ENCODE measurements around the gene MAN1B1.

MAN1B1 gene

DNA sequence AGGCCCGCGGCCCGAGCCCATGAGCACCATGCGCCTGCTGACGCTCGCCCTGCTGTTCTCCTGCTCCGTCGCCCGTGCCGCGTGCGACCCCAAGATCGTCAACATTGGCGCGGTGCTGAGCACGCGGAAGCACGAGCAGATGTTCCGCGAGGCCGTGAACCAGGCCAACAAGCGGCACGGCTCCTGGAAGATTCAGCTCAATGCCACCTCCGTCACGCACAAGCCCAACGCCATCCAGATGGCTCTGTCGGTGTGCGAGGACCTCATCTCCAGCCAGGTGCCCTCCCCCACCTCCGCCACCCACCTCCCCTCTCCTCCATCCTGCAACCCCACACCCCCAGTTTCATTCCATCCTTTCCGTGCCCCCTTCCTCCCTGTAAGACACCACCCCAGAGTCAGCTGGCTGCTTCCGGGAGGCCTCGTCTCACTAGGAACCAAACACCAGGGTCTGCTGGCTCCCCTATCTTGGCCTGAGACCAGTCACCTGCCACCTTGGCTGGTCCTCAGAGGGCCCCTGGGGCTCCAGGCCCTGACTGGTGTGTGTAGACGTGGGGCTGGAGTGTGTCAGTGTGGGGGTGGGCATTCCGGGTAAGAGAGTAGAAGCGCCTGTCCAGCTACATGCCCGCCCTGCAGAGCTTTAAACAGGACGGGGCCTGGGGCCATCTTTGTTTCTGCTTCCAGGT, 52.8 kb downstream of the MAN1B1 start:
- Mint-ChIP-seq H3K27ac (ENCODE audit: low read depth) (no peak overlapping the region), H3K4me3 (no peak overlapping the region), H3K36me3 (ENCODE audit: insufficient read depth) (peaks cover 16% of the 10 kb centered on the region), H3K9me3 (no peaks in the 10 kb centered on the region), H3K4me1 (no peaks in the 10 kb centered on the region), H3K27me3 (peaks cover 81% of the 10 kb centered on the region)
- DNase-seq (ENCODE audit: low spot score in 2 of 2) (no peak), ATAC-seq (replicated peaks; ENCODE audit: extremely low read depth, poor library complexity, severe bottlenecking) (no peak)

DNA sequence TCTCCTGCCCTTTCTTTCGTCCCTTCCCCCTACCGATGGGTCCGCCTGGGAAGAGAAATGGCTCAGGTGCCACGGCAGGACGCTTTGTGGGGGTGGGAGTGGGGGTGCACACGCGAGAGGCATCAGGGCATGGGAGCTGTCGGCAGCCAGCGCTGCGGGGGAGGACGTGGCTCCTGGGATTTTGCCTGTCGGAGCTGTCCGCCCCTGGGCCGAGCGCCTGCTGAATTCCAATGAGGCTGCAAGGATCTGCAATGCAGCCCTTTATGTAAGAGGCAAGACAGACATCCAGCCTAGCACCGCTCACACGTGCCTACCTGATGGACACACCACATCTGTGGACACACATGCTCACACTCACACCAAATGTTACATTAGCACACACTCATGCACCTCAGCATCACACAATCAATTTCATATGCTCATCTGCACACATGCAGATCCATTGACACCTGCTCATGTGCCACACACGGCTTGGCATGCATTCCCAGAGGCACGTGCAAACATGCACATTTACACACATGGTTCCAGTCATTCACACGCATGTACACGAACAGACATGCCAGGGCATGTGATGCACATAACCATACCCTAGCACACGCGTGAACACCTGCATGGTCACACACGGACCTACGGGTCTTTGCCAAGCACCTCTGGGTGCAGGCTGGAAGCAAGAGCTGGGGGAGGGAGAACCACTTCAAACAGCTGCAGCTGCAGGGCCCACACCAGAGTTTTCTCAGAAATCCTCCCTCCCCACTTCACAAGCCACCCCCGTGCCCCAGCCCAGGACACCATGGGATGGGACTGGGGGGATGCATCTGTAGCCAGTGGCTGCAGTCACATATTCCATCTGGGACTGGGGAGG, 53.6 kb downstream of the MAN1B1 start:
- Mint-ChIP-seq H3K27ac (ENCODE audit: low read depth) (no peak overlapping the region), H3K27me3 (peaks cover 74% of the 10 kb centered on the region), H3K4me3 (no peak overlapping the region), H3K4me1 (no peaks in the 10 kb centered on the region), H3K9me3 (no peaks in the 10 kb centered on the region), H3K36me3 (ENCODE audit: insufficient read depth) (peaks cover 16% of the 10 kb centered on the region)
- ATAC-seq (replicated peaks; ENCODE audit: extremely low read depth, poor library complexity, severe bottlenecking) (no peak), DNase-seq (ENCODE audit: low spot score in 2 of 2) (no peak)

DNA sequence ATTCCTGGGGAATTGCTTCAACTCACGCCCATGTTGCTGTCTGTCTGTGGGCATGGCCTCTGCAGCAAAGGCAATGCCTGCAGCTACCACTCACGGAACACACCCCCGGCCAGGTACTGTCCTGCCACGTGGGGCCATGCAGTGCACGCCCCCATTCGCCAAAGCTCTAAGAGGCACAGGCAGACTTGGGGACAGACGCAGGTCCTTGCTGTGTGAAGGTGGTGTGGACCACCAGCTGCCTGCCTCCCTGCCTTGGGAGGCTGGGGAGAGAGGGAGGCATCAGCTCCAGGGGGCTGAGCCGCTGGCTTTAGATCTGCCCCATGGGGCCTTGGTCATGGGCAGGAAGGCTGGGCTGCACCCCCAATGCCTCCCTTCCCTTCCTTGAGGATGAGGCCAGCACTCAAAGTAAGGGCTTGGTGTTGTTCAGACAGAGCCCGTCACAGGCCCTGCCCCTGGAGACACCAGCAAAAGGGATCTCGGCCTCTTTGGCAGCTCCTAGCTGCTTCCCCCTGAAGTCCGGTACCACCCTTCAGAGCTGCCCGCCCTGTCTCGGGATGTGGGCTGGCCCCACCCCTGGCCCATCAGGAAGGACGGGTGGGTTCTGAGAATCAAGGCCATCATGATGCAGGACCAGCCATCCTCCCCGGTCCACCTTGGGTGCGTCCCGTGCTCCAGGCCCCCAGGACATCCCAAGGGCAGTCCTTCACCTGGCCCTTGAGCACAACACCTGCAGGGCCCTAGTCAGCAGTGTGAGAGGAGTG, 54.4 kb downstream of the MAN1B1 start:
- Mint-ChIP-seq H3K27ac (ENCODE audit: low read depth) (no peak overlapping the region), H3K9me3 (no peaks in the 10 kb centered on the region), H3K4me3 (no peak overlapping the region), H3K4me1 (no peaks in the 10 kb centered on the region), H3K36me3 (ENCODE audit: insufficient read depth) (peaks cover 16% of the 10 kb centered on the region), H3K27me3 (peaks cover 65% of the 10 kb centered on the region)
- ATAC-seq (replicated peaks; ENCODE audit: extremely low read depth, poor library complexity, severe bottlenecking) (no peak), DNase-seq (ENCODE audit: low spot score in 2 of 2) (no peak)

DNA sequence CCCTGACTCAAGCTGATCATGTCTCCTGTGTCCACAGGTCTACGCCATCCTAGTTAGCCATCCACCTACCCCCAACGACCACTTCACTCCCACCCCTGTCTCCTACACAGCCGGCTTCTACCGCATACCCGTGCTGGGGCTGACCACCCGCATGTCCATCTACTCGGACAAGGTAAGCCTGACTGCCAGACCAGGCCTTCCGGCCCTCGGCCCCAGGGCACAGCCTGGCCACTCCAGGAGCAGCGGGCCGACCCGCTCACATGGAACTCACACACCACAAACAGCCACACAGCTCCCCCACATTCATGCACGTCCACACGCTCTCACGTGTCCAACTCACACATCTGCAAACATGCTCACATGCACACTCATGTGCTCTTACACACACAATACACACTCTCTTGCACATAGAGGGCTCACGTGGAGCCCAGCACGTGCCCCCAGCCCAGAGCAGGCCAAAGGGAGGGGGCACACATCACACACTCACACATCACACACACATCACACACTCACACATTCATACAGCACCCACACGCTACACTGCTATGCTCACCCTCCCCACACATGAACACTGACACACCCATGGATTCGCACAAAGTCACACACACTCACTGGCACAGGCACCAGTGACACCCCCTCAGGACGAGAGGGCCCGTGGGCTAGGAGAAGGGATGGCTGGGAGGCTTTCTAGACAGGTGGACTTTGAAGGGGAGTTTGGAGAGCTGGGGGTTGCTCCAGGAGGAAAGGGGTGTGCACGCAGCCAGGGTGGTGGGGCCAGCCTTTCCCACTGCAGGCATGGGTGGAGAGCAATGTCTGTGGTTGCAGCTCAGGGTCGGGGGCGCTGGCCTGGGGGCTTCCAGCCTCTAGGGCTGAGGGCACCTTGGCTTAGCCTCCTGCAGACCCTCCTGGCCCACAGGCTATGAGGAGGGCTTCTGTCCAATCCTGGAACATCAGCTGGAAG, 55.5 kb downstream of the MAN1B1 start:
- ATAC-seq (replicated peaks; ENCODE audit: extremely low read depth, poor library complexity, severe bottlenecking) (no peak), DNase-seq (ENCODE audit: low spot score in 2 of 2) (no peak)
- Mint-ChIP-seq H3K27ac (ENCODE audit: low read depth) (no peak overlapping the region), H3K4me3 (no peak overlapping the region), H3K27me3 (peaks cover 65% of the 10 kb centered on the region), H3K9me3 (no peaks in the 10 kb centered on the region), H3K4me1 (peaks cover 4% of the 10 kb centered on the region), H3K36me3 (ENCODE audit: insufficient read depth) (peaks cover 19% of the 10 kb centered on the region)

DNA sequence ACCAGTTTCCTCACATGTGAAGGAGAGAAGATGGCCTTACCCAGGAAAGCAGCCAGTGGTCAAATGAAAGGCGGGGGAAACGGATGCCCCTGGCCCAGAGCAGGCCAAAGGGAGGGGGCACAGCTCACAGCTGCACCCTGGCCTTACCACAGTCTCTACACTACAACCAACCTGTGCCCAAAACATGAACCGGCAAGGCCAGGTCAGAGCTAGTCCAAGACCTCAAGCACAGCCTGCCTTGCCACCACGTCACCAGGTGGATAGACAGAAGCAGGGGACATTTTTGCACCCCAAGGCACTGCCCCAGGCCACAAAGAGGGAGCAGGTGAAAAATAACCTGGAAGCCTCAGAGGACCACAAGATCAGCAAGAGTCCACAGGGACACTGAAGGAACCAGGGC, 56.7 kb downstream of the MAN1B1 start:
- no peak overlapping the region for H3K27ac Mint-ChIP-seq (ENCODE audit: low read depth)
- peaks cover 57% of the 10 kb centered on the region for H3K27me3 Mint-ChIP-seq

DNA sequence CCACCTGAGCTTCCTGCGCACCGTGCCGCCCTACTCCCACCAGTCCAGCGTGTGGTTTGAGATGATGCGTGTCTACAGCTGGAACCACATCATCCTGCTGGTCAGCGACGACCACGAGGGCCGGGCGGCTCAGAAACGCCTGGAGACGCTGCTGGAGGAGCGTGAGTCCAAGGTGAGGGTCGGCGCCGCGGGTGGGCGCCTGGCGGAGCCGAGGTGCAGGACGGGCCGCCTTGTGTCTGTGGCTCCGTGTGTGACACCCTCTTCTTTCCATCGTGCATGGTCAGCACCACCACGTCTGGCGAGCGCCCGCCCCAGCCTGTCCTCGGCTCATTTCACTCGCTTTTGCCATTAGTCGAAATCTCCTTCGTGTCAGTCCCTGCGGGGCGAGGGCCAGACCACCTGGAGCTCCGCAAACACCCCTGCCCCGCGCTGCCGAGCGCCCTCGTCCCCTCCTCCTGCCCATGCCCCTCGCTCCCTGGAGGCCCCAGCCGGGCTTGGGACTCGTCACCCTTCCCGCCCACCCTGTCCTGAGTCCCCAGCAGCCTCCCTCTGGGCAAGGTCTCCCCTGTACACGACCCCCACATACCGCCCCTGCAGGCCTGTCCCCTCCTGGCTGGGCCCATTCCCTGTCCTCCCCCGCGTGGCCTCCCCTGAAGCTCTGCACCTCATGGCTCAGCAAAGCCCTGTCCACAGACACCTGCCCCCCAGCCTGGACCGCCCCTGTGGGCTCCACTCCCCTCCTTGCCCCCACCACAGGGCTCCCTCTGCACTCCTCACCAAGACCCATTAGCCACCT, 59.1 kb downstream of the MAN1B1 start:
- Mint-ChIP-seq H3K36me3 (ENCODE audit: insufficient read depth) (peaks cover 8% of the 10 kb centered on the region), H3K4me3 (no peak overlapping the region), H3K9me3 (no peaks in the 10 kb centered on the region), H3K27me3 (peaks cover 40% of the 10 kb centered on the region), H3K27ac (ENCODE audit: low read depth) (no peak overlapping the region), H3K4me1 (peaks cover 5% of the 10 kb centered on the region)
- DNase-seq (ENCODE audit: low spot score in 2 of 2) (no peak), ATAC-seq (replicated peaks; ENCODE audit: extremely low read depth, poor library complexity, severe bottlenecking) (no peak)

More for the DNA sequence above, 56.7 kb downstream of the MAN1B1 start:
- no peaks in the 10 kb centered on the region for H3K9me3 Mint-ChIP-seq
- ATAC-seq (replicated peaks; ENCODE audit: extremely low read depth, poor library complexity, severe bottlenecking), result no peak
- no peak for DNase-seq (ENCODE audit: low spot score in 2 of 2)
- H3K4me1 Mint-ChIP-seq, result peaks cover 5% of the 10 kb centered on the region
- peaks cover 14% of the 10 kb centered on the region for H3K36me3 Mint-ChIP-seq (ENCODE audit: insufficient read depth)
- H3K4me3 Mint-ChIP-seq, result no peak overlapping the region

DNA sequence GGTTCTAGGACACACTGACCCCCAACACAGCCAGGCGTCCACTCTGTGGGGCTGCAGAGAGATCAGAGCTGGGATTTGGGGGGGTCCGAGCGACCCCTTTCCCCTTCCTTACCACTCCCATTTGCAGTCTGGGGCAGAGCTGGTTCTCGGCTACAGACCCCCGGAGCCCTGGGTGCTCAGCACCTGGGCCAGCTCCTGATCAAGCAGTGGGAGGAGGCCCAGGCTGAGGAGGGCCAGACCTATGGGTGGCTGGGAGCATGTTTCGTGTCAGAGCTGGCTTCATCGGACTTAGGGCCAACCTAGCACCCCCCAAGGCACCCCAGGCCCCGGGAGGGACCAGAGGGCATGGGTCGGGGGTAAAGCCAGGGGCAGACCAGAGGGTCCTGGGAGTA, 59.7 kb downstream of the MAN1B1 start:
- H3K4me1 Mint-ChIP-seq, result peaks cover 5% of the 10 kb centered on the region
- no peak overlapping the region for H3K4me3 Mint-ChIP-seq
- peaks cover 38% of the 10 kb centered on the region for H3K27me3 Mint-ChIP-seq
- no peaks in the 10 kb centered on the region for H3K9me3 Mint-ChIP-seq
- ATAC-seq (replicated peaks; ENCODE audit: extremely low read depth, poor library complexity, severe bottlenecking) (no peak), DNase-seq (ENCODE audit: low spot score in 2 of 2) (no peak)
- peaks cover 8% of the 10 kb centered on the region for H3K36me3 Mint-ChIP-seq (ENCODE audit: insufficient read depth)
- H3K27ac Mint-ChIP-seq (ENCODE audit: low read depth), result no peak overlapping the region

DNA sequence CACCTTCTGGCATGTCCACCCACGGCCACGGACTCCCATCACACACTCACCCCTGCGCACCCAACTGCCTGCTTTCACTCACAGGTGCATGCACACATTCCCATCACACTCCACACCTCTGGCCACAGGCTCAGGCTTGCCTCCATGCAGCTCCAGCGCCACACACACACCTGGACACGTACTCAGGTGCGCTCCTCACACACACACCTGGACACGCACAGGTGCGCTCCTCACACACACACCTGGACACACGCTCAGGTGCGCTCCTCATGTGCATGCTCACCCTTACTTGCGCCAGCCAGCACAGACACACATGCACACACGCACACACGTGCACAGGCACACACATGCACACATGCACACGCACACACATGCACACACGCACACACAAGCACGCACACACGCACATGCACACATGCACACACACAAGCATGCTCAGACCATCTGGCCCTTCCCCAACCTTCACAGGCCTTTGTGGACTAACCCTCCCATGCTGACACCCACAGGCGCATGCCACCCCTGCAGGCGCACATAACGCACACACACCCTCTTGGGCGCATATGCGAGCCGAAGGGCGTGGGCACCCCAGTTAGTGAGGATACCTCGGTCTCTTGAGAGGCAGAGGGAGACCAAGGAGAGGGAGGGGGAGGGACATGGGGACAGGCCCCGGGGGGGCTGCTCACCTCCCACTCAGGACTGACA, 60.5 kb downstream of the MAN1B1 start:
- Mint-ChIP-seq H3K36me3 (ENCODE audit: insufficient read depth) (peaks cover 6% of the 10 kb centered on the region), H3K27me3 (peaks cover 31% of the 10 kb centered on the region), H3K4me3 (no peak overlapping the region), H3K9me3 (no peaks in the 10 kb centered on the region), H3K4me1 (peaks cover 5% of the 10 kb centered on the region), H3K27ac (ENCODE audit: low read depth) (peak overlapping the region; percentile 83)
- ATAC-seq (replicated peaks; ENCODE audit: extremely low read depth, poor library complexity, severe bottlenecking) (no peak), DNase-seq (ENCODE audit: low spot score in 2 of 2) (no peak)

DNA sequence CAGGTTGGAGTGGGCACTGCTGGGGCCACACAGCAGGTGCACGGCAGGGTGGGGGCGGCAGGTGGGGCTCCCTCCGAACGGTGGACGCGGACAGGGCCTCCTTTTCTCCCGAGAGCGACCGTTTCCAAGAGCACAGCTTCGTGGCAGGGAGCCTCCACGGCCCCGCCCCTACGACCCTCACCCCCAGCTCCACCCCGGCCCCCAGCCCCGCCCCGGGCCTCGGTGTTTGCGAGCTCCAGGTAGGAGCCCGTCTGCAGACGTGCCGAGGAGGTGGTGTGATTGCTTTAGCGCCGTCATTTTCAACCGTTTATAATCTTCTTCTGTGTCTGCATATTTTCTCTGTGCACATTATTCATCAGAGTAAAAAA, 61.0 kb downstream of the MAN1B1 start:
- H3K27ac Mint-ChIP-seq (ENCODE audit: low read depth), result no peak overlapping the region
- ATAC-seq (replicated peaks; ENCODE audit: extremely low read depth, poor library complexity, severe bottlenecking) (no peak), DNase-seq (ENCODE audit: low spot score in 2 of 2) (no peak)
- H3K27me3 Mint-ChIP-seq, result peaks cover 25% of the 10 kb centered on the region
- no peaks in the 10 kb centered on the region for H3K9me3 Mint-ChIP-seq
- H3K4me3 Mint-ChIP-seq, result no peak overlapping the region
- H3K4me1 Mint-ChIP-seq, result peaks cover 5% of the 10 kb centered on the region
- peaks cover 4% of the 10 kb centered on the region for H3K36me3 Mint-ChIP-seq (ENCODE audit: insufficient read depth)

DNA sequence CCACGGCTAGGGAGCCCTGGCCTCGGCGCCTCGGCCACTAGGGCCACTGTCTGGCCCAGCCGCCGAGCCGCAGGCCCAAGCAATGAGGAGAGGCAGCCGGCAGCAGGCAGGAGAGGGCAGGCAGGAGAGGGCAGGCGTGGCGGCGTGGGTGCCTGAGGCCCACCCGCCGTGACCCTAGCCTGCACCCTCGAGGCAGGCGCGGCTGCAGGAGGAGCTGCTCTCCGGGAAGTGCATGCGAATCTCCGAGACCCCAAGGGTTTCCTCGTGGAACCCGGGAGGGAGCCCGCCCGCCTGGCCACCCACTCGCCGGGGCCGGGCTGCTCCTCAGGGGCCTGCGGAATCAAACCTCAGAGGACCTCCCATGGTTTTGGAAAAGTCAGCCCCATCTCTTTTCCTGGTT, 61.5 kb downstream of the MAN1B1 start:
- peaks cover 4% of the 10 kb centered on the region for H3K36me3 Mint-ChIP-seq (ENCODE audit: insufficient read depth)
- ATAC-seq (replicated peaks; ENCODE audit: extremely low read depth, poor library complexity, severe bottlenecking) (no peak), DNase-seq (ENCODE audit: low spot score in 2 of 2) (no peak)
- H3K9me3 Mint-ChIP-seq, result no peaks in the 10 kb centered on the region
- no peak overlapping the region for H3K27ac Mint-ChIP-seq (ENCODE audit: low read depth)
- no peak overlapping the region for H3K4me3 Mint-ChIP-seq
- peaks cover 22% of the 10 kb centered on the region for H3K27me3 Mint-ChIP-seq
- peaks cover 5% of the 10 kb centered on the region for H3K4me1 Mint-ChIP-seq

DNA sequence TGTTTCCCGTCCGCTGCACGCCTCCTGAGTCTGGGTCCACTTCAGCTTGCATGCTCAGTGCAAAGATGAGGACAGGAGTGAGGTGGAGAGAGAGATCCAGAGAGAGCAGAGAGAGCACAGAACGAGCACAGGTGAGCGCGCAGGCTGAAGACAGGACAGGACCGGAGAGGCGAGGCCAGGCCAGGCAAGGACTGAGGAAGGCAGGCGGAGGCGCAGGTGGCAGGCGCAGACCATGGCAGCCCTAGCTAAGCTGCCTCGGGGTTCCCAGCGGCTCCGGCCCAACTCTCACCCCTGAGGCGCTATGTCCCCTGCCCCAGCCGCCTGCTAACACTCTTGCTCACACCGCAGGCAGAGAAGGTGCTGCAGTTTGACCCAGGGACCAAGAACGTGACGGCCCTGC, 61.9 kb downstream of the MAN1B1 start:
- H3K4me3 Mint-ChIP-seq, result no peak overlapping the region
- peaks cover 5% of the 10 kb centered on the region for H3K4me1 Mint-ChIP-seq
- no peak for DNase-seq (ENCODE audit: low spot score in 2 of 2)
- peaks cover 18% of the 10 kb centered on the region for H3K27me3 Mint-ChIP-seq
- H3K9me3 Mint-ChIP-seq, result no peaks in the 10 kb centered on the region
- peaks cover 4% of the 10 kb centered on the region for H3K36me3 Mint-ChIP-seq (ENCODE audit: insufficient read depth)
- no peak for ATAC-seq (replicated peaks; ENCODE audit: extremely low read depth, poor library complexity, severe bottlenecking)
- H3K27ac Mint-ChIP-seq (ENCODE audit: low read depth), result no peak overlapping the region
